Stomach smooth muscle (tissue), 2 donors: ENCODE measurements around the gene CELF2.

ENCODE experiments used
- H3K27ac ChIP-seq: one replicate; pipeline ENCODE4 v1.7.0; 2013; ENCODE audit warnings: mild to moderate bottlenecking, low read length, inconsistent platforms
- H3K27me3 ChIP-seq, 2 donors: one replicate each; pipeline ENCODE4 v1.7.0; 2013; ENCODE audit warnings: low read length in 2 of 2; ENCODE audit not compliant: insufficient read depth in 2 of 2, control insufficient read depth in 1 of 2
- H3K36me3 ChIP-seq, 2 donors: one replicate each; pipeline ENCODE4 v1.7.0; 2013; ENCODE audit warnings: low read length in 2 of 2; ENCODE audit not compliant: control insufficient read depth in 2 of 2, insufficient read depth in 2 of 2
- H3K4me1 ChIP-seq: one replicate; pipeline ENCODE4 v1.7.0; 2013; ENCODE audit warnings: low read length; ENCODE audit not compliant: control insufficient read depth, insufficient read depth
- H3K4me3 ChIP-seq, 2 donors: one replicate each; pipeline ENCODE4 v1.7.0; 2013; ENCODE audit warnings: low read length in 2 of 2
- H3K9ac ChIP-seq, 2 donors: one replicate each; pipeline ENCODE4 v1.7.0; 2013; ENCODE audit warnings: low read length in 2 of 2, mild to moderate bottlenecking in 1 of 2
- H3K9me3 ChIP-seq, 2 donors: one replicate each; pipeline ENCODE4 v1.7.0; 2013; ENCODE audit warnings: low read length in 2 of 2; ENCODE audit not compliant: control insufficient read depth in 2 of 2
- donor health status: healthy.
- donor health status: Pancreatic carcinoma.

CELF2 gene

DNA sequence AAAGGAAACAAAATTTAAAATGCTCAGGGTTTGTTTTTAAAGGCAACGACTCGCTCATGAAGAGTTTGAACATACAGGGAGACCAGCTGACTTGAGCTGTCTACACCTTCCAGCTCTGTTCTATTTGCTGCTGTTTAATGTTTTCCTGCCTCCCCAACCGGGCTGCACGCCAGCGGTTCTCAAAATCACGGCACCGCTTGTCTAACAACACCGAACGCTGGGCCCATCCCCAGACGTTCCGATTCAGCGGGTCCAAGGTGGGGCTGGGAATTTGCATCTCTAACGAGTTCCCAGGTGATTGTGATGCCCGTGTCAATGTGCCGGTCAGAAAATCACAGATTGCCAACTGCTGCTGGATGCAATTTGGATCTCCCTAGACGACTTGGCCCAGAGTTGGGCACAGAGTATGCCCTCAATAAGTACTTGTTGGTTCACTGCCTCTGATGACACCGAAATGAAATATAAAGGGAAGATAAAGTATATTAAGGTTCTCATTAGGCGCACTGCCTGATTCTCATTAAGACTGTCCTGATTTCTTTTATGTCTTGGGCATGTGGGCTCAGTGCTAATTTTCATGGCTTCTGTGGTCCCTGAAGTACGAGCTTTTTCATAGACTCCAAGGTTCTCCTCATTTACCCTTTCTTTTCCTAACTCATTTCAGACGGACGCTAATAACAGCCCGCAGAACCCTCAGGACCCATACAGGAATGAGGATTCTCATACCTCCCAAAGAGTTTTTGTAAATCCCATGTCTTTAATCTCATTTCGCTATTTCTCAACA is 28.5 kb downstream of the CELF2 start:
- no peaks in the 10 kb centered on the region for H3K36me3 ChIP-seq
- H3K27ac ChIP-seq = peak overlapping the region; percentile 12
- peak overlapping the region in 1 of 2 donors; percentile 59 for H3K4me3 ChIP-seq
- H3K9me3 ChIP-seq = no peaks in the 10 kb centered on the region
- no peaks in the 10 kb centered on the region for H3K27me3 ChIP-seq
- H3K9ac ChIP-seq = peak overlapping the region in 1 of 2 donors; percentile 3
- peaks cover 23% of the 10 kb centered on the region for H3K4me1 ChIP-seq

DNA sequence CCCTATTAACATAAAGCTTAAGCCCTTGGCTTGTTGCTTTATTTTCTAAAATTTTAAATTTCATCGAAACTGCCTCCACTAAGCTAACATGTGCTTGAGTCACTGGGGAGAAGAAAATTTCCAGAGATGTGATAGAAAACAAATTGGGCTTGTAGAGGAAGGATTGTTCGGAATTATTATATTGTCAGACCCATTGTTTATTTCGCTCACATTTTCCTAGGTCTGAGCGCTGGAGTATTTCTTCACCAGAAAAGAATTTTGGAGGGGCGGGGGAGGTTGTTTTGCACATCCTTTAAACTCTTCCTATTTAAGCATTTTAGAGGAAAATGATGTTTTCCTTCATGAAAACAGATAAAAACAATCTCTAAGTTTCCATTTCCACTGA is 29.1 kb downstream of the CELF2 start:
- Histone ChIP-seq H3K4me3 (no peak overlapping the region), H3K9ac (no peak overlapping the region), H3K9me3 (no peaks in the 10 kb centered on the region), H3K27me3 (no peaks in the 10 kb centered on the region), H3K36me3 (no peaks in the 10 kb centered on the region), H3K4me1 (peaks cover 23% of the 10 kb centered on the region), H3K27ac (peak overlapping the region; percentile 12)

DNA sequence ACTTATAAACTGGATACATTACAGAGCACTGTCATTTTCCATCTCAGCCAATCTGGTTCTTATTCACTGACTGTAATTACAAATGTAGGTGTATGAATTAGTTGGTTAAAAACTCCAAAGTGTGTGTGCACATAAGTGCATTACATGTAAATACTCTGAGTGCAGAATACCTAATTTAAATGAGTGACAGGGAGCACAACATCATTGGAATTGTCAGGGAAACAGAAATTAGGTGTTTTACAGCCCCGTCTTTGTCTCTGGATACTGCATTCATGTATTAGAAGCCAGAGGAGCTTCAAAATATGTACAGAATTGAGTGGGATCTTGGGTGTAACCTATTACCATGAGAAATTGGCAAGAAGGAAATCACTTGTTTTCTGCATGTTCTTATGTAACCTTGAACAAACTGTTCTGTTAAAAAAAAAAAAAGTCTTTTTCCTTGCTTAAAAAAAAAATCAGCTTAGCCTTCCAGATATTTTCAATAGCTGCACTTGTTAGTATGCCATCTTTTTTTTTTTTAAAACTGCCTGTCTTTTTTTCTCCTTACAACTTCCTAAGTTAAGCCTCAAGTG is 31.1 kb downstream of the CELF2 start:
- Histone ChIP-seq H3K9me3 (no peaks in the 10 kb centered on the region), H3K9ac (no peak overlapping the region), H3K4me1 (peaks cover 23% of the 10 kb centered on the region), H3K36me3 (no peaks in the 10 kb centered on the region), H3K4me3 (no peak overlapping the region), H3K27ac (no peak overlapping the region), H3K27me3 (no peaks in the 10 kb centered on the region)

DNA sequence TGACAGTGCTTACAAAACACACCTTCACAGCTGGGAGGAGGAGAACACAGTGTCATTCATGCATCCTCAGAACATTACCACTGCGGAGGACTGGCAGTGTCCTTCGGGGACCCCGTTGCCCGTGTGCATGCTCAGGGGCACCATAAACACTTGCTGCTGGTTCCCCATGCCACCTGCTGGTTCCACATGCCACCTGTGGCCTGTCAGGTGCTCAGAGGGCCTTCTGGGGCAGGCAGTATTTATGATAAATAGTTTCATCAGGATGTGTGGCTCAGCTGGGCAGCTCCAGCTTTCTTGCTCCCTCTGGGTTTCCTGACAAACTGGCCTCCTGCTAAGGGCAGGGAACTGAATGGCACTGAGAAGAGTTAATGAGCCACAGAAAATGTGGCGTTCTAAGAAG is 32.1 kb downstream of the CELF2 start:
- Histone ChIP-seq H3K36me3 (no peaks in the 10 kb centered on the region), H3K9me3 (no peaks in the 10 kb centered on the region), H3K9ac (no peak overlapping the region), H3K27me3 (no peaks in the 10 kb centered on the region), H3K4me3 (no peak overlapping the region), H3K4me1 (peaks cover 23% of the 10 kb centered on the region), H3K27ac (peak overlapping the region; percentile 38)

DNA sequence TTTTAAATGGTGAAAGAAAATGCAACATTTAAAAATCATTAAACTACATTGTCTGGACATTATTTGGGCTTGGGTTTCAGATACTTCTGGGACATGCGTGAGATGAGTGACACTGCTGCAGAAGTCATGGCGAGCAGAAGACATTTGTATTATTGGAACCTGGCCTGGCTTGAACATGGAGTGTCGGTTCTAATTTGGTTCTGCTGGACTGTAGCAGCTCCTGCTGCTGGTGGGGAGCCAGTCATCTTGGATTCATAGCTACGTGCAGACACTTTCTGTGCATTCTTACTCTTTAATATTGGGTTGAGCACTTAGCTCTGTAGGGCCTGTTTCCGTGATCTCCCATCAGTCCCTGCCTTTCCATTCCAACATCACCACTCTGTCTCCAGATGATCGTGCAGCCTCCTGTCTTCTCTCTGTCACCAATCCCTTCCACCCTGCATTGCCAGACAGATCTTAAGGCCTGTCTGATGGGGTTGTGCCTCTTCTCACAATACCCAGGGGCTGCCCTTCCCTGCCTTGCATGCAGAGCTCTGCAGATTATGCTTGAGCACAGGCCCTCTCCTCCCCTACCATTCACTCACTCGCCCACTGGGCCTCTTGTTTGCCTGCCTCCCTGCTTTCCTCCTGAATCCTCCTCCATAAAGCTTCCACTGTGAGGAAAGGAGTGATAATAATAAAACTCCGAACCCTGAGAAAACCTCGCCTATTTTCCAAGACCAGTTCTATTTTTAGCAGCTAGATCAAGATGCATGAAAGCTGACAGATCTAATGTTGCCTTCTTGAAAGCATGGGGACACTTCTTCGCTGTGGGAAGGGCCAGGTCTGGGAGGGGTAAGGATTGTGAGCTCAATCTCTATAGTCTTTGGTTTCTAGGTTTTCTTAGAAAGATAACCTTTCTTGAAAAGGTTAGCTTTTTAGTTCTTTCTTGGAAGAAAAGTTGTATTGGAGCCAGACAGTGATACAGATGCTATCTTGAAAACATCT is 32.9 kb downstream of the CELF2 start:
- no peaks in the 10 kb centered on the region for H3K36me3 ChIP-seq
- no peaks in the 10 kb centered on the region for H3K27me3 ChIP-seq
- H3K27ac ChIP-seq = peak overlapping the region; percentile 38
- peak overlapping the region in 1 of 2 donors; percentile 13 for H3K9ac ChIP-seq
- peak overlapping the region in 1 of 2 donors; percentile 44 for H3K4me3 ChIP-seq
- no peaks in the 10 kb centered on the region for H3K9me3 ChIP-seq
- peaks cover 23% of the 10 kb centered on the region for H3K4me1 ChIP-seq

DNA sequence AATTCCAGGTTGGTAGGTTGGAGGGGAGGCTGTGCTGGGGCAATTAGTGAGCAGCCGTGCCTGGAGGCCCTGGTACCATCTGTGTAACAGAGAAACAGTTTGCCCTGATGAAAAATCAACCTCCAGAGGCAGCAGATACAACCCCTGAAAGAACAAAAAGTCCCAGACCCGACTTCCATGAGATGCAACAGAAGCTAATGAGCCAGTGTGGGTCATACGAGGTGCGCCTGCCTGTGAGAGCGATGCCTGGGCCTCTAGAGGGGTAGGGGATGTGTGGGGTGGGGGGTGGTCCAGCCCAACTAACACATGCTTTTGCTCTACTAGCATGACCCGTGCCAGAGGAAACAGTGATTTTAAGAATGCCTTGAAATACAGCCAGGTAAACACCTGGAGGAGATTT is 39.3 kb downstream of the CELF2 start:
- Histone ChIP-seq H3K36me3 (no peaks in the 10 kb centered on the region), H3K27me3 (no peaks in the 10 kb centered on the region), H3K27ac (no peak overlapping the region), H3K9ac (no peak overlapping the region), H3K4me1 (peaks cover 2% of the 10 kb centered on the region), H3K9me3 (no peaks in the 10 kb centered on the region), H3K4me3 (no peak overlapping the region)

DNA sequence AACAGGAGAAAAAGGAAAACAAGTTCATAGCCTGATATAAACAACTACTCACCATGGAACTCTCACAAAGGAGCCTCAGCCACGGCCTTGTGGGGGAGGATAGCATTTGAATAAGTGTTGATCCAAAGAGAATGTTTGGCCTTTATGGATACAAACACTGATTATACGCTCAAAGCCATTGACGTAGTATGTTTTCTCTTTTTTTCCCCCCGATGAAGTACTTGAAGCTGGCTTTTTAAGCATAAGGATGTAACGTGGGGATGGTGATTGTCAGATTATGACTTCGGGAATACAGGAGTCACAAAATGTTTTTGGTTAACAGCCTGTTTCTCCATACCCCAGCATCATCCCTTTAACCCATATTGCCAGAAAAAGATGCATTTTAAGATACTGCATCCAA is 39.8 kb downstream of the CELF2 start:
- Histone ChIP-seq H3K9me3 (no peaks in the 10 kb centered on the region), H3K27me3 (no peaks in the 10 kb centered on the region), H3K4me1 (peaks cover 2% of the 10 kb centered on the region), H3K4me3 (no peak overlapping the region), H3K27ac (no peak overlapping the region), H3K36me3 (no peaks in the 10 kb centered on the region), H3K9ac (no peak overlapping the region)

DNA sequence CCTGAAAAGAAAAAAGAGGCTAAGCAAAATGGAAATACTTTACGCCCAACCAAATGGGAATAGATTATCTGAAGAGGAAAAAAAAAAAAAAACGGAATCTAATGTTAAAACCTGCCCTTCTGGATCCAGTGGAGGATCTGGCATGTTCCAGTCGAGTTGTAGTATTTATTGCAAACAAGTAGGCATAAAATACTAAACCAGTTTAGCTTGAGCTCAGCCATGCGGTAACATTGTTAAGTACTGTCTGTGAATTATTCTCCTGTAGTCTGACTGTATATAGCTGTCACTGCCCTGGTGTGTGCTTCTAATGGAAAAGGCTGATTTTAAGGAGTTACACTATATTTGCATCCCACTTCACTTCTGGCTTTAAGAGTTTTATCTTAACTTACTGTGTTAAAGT is 40.3 kb downstream of the CELF2 start:
- peaks cover 2% of the 10 kb centered on the region for H3K4me1 ChIP-seq
- no peaks in the 10 kb centered on the region for H3K36me3 ChIP-seq
- H3K27ac ChIP-seq = no peak overlapping the region
- H3K9me3 ChIP-seq = no peaks in the 10 kb centered on the region
- H3K9ac ChIP-seq = no peak overlapping the region
- H3K27me3 ChIP-seq = no peaks in the 10 kb centered on the region
- H3K4me3 ChIP-seq = no peak overlapping the region

DNA sequence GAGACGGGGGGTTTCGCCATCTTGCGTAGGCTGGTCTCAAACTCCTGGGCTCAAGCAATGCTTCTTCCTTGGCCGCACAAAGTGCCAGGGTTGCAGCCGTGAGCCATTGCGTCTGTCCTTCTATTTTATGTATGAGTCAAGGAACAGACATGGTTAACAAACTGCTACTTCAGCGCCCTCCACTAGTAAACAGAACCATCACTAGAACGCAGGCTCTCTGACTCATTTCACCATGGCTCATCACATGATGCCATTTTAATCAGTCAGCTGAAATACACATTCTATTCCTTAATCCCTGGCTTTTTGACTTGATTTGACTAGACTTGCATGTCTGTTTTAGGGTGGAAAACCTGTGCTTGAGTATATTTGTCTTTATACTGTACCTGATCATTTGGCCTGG is 41.3 kb downstream of the CELF2 start:
- H3K27me3 ChIP-seq = no peaks in the 10 kb centered on the region
- H3K27ac ChIP-seq = no peak overlapping the region
- no peak overlapping the region for H3K4me3 ChIP-seq
- H3K4me1 ChIP-seq = peaks cover 2% of the 10 kb centered on the region
- no peak overlapping the region for H3K9ac ChIP-seq
- H3K9me3 ChIP-seq = no peaks in the 10 kb centered on the region
- no peaks in the 10 kb centered on the region for H3K36me3 ChIP-seq

DNA sequence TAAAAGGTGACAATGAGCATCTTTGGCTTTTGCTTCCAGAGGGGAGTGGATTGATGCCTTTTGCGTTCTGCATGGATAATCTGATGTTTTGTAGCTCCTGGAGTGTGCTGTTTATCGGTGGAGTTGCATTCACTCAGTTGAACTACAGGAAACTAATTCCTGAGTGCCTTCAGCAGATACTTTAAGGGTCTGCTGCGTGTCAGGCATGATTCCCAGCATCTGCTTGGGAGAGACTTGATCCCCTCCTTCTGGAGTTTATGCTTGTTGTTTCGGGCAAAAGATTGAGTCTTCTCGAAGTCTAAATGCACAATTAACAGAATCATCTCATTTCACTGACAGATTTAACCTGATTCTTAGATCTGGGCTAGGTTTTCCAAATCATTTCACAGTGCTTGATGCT is 46.2 kb downstream of the CELF2 start:
- no peaks in the 10 kb centered on the region for H3K27me3 ChIP-seq
- H3K27ac ChIP-seq = no peak overlapping the region
- peaks cover 2% of the 10 kb centered on the region for H3K4me1 ChIP-seq
- no peak overlapping the region for H3K9ac ChIP-seq
- peak overlapping the region in 1 of 2 donors; percentile 40 for H3K4me3 ChIP-seq
- H3K36me3 ChIP-seq = no peaks in the 10 kb centered on the region
- H3K9me3 ChIP-seq = no peaks in the 10 kb centered on the region
